Non-pigmented ciliary epithelial cell (primary cell): Measurements from ENCODE around the gene HNF1B.
"Not testable (repeated sequence)": the region's sequence is repeated elsewhere in the genome, so short reads cannot be mapped to it uniquely, and the experiment has no call there.

ENCODE experiments used
- DNase-seq: peaks from one replicate; pipeline ENCODE4 v3.0.0-alpha.2; 2010; ENCODE audit warnings: low read depth

Gene HNF1B

DNA sequence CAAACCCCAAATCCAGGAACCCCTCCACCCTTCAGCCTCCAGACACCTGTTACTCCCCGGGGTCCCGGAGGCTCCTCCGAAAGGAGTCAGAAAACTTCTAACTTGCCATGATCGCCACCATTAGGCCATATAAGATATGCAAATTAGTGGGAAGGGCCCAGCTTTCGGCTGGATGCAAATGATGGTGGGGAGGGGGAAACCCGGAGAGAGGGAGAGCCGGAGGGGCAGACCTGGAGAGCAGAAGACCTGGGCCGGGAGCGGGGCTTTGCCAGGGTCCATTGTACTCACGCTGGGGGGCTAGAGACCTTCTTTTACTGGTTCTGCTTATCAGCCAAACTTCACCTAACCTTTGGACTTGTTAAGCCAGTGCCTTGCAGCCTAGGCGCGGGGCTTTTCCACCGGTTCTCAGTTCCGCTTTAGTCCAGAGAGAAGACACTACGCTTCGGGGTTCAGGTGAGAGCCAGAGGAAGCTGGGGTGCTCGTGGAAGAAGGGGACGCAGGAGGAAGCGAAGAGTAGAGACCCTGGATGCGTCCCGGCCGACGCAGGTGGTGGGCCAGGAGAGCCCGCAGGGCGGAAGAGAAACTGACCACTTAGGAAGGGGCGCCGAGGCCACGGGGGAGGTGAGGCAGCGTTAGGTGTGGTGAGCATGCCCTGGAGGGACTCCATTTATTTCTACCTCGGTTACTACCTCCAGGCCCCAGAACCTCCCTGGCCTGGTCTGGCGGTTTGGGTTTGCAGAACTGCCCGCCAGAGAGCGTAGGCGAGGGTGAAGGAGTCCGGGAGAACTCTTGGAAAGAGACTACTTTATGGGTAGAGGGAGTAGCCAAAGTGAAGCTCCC, at the start of gene HNF1B:
TSS of gene HNF1B (minus strand) at position 99 of the 840 bp plus-strand sequence. CDS start 175 bp downstream, outside the sequence.
- DNase-seq = no peak

- no peak for DNase-seq
Measured at GRCh38 chr17:37792787-37793186, 47.9 kb upstream of the HNF1B start.

DNA sequence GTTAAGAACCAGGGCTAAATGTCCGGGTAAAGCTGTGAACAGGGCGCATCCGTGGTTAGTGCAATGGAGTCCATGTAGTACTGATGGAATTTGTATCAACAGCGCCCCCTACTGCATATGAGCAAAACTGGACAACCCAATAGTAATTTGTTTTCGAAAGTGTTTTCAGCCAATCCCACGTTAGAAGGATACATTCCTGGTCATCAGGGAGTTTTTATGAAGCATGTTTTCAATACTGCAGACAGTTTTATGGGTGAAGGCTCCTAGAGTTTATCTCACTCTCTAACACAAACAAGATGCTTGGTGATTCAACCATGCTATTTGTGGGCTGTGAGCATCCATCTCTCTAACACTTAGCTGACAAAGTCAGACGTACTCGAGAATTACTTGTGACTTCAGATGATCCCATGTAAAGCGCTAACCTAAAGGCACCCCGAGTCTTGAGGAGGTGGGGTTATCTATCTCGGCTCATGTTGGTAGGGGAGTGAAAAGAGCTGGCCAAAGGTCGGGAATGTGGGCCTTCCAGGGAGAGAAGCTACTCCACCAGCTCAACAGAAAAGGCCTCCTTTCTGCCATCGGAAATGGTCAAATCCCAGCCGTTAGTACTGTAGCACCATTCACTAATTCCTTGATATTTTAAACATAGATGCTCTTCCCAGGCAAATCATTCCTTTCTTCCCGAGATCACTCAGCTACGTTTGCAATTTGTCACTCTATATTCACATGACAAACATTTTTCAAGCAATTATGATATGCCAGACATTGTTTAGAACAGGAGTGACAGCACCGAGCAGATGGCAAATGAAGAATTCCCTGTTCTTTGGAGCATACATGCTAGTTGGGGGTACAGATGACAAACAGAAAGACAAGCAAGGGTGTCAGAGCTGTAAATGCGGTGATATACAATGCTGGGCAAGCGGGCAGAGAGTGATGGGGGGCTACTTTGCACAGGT, 46.9 kb upstream of the HNF1B start:
- DNase-seq = no peak

GRCh38 chr17:37789771-37790541, 45.1 kb upstream of the HNF1B start:
- DNase-seq = no peak

GRCh38 chr17:37789021-37789565, 44.2 kb upstream of the HNF1B start:
- no peak for DNase-seq

DNA sequence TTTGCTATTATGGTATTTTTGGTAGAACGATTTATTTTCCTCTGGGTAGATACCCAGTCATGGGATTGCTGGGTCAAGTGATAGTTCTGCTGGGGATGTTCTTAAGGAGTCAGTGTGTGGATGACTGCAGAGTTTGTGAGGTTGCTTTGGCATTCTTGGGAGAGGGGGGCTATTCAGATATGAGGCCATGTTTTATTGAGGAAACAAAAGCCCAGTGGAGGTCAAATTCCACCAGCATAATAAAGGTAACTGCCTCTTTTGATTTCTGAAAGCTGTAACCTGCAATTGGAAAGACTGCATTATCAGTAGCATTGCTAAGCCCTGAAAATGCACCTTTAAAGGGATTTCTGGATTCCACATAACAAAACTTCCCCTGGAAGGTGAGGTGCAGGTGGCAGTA, 43.7 kb upstream of the HNF1B start:
- no peak for DNase-seq

GRCh38 chr17:37787055-37787757, 42.3 kb upstream of the HNF1B start:
- no peak for DNase-seq

- no peak for DNase-seq
Measured at GRCh38 chr17:37786481-37786880, 41.6 kb upstream of the HNF1B start.

- not testable (repeated sequence) for DNase-seq
Measured at GRCh38 chr17:37782460-37782859, 37.6 kb upstream of the HNF1B start.

DNA sequence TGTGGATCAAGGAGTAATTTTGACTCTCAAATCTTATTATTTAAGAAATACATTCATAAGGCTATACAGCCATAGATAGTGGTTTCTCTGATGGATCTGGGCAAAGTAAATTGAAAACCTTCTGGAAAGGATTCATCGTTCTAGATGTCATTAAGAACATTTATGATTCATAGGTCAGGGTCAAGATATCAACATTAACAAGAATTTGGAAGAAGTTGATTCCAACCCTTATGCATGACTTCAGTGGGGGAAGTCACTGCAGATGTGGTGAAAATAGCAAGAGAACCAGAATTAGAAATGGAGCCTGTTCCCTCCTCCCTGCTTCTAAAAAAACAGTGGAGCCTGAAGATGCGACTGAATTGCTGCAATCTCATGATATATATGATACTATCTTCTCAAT, 36.6 kb upstream of the HNF1B start:
- DNase-seq = no peak

- no peak for DNase-seq
Measured at GRCh38 chr17:37779554-37779953, 34.7 kb upstream of the HNF1B start.

DNA sequence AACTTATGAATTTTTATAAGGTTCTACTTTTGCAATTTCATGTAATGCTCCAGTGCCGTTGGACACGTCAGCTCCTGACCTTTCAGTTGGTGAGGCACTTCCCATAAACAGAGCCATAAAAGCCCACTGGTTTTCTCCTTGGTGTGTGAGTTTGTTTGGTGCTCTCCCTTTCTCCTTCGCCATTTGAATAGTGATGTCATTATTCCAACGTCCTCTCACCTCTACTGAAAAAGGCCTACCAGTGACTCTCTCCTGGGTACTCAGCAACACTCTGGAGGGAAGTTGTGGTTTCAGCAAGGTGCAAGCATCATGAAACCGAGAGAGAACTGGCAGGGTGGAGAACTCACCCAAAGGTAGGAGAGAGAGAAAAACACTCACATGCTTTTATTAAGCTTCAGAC, 29.6 kb upstream of the HNF1B start:
- DNase-seq = no peak

DNA sequence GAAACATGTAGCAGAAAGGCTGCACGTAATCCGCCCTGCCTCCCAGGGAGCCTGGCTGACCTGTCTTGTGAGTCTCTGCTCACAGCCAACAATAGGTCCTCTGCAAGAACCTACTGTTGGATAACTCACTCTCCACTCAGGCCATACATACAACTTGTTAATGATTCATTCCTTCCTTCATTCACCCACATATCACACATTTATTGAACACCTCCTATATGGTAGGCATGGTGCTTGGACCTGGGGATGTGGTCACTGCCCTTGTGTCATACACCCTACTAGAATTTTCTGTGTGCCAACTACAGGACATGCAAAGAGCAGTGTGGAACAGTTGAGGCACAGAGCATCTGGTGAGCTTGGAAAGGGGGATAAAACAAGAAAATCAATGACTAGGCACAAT, 28.1 kb upstream of the HNF1B start:
- DNase-seq = no peak

GRCh38 chr17:37770631-37771518, 26.0 kb upstream of the HNF1B start:
- DNase-seq = no peak

- DNase-seq = no peak
Measured at GRCh38 chr17:37769050-37769449, 24.2 kb upstream of the HNF1B start.

DNA sequence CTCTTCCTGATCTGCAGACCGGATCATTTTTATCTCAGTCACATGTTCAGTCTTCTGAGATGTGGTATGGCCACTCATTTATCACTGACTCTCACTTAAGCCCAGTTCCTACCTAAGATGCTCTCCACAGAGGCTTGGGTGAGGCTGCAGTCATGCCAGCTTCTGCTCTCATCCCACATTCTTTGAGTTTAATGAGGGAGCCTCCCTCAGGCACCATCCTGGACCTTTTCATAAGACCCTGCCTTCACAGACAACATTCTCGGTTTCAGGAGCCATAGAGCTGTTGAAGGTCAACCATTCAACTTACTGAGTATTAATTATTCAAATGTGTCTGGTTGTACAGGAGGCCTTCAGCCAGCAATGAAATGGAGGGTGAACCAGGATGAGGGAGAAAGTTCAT, 23.6 kb upstream of the HNF1B start:
- DNase-seq = no peak

DNA sequence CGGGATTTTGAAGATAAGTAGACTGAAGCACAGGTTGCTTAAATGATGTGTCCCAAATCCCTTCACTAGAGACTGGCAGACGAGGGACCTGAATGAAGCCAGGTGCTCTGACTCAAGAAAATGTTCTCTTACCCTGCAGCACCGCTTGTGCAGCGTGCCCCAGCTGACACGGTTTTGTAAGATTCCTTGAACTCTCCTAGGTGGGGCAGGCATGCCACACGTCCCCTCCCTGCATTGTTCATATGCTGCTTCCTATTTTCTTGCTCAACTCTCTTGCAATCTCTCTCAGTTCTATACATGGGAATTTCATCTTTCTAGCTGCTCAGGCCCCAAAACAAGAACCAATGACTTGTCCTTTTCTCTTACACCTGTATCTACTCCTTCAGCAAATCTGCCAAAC, 22.1 kb upstream of the HNF1B start:
- no peak for DNase-seq

DNA sequence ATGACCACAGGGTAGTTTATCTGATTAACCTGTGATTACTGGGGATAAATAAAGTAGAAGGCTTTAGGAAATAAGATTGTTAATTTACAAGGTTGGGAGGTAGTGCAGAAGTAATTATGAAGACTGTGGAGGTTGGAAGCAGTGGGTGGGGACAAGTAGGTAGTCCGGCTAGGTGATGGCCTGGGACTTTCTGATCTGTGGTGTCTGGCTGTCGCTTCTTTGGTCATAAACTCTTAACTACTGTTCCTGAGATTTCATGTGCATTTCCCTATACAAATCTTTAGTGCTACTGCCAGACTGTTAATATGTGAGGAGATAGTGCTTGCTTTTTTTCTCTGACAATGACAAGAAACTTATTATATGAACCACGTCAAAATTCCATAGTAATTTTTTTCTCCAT, 19.5 kb upstream of the HNF1B start:
- no peak for DNase-seq

GRCh38 chr17:37762666-37763065, 17.8 kb upstream of the HNF1B start:
- DNase-seq = no peak

DNA sequence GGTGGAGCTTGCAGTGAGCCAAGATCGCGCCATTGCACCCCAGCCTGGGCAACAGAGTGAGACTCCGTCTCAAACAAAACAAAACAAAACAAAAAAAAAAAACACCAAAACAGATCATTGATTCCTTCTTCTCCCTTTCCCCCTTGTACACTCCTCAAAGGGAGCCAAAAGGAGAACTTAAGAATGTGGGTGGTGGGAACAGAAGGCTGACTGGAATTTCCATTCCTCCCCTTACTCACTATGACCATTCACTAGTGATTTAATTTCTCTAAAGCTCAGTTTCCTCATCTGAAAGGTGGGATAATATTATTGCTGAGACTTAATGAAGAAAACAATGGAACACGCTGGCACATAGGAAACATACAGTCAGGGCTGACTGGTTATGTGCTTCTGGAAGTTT, 17.1 kb upstream of the HNF1B start:
- DNase-seq = no peak
